ENCODE results near the gene CNN2.

The CNN2 gene

DNA sequence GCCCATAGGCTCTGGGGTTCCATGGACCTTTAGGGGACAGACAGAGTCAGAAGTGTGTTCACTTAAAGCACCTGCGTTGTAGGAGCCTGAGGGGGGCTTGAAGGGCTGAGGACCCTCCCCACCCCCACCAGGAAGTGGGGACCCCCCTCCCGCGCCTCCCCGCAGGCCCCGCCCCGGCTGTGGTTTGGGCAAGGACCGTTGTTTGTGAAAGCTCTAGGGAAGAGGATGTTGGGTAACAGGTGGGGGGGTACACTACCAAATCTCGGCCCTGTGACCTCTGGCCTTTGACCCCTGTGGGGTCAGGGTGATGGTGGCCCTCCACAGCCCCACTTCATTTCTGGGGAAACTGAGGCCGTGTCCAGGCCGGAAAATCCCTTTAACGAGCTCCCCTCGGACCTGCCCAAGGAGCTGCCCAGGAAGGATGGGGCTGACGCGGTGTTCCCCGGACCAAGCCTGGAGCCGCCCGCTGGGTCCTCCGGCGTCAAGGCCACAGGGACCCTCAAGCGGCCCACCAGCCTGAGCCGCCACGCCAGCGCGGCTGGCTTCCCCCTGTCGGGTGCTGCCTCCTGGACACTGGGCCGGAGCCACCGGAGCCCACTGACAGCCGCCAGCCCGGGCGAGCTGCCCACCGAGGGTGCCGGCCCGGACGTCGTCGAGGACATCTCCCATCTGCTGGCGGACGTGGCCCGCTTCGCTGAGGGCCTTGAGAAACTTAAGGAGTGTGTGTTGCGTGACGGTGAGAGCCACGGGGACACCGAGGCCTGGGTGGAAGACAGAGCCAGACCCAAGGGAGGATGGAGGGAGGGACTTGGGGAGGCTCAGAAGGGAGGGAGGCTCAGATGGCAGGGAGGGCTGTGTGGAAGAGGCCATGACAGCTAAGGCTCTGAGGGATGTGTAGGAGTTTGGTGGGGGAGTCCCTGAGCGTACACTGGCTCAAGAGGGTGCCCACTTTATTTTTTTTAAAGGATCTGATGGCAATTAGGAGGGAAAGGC, 41.9 kb downstream of the CNN2 start:
- FAIRE-seq, result no peak

DNA sequence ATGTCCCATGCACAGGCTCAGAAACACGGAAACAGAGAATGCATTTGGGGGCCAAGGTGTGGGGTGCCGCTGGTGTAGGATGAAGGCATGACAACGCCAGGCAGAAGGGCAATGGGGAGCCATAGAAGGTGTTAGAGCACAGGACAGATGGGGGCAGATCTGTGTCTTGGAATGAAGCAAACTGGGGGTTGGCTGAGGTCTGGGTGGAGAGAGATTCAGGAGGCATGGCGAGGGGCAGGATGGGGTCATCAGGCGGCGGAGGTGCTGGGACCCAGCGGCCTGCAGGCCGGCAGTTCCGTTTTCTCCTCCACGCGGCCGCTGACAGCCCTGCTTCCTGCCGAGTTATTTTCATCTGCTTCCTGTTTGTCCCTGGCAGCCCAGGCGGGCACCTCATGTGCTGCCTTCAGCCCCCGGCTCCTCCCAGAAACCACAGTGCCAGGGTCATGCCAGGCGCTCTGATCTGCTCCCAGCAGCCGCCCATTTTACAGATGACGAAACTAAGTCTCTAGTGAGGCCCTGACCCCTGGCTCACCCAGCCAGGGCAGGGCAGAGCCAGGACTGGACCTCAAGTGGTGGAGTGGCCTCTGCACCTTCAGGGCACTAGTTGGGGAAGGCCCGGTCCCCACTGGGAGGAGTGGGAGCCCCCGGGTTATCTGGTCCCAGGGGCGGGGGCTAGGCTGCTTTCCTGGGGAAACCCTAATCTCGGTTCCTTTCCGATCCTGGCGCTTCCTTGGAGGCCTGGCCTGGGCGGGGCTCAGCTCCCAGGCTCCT, 42.8 kb downstream of the CNN2 start:
- FAIRE-seq, result no peak

DNA sequence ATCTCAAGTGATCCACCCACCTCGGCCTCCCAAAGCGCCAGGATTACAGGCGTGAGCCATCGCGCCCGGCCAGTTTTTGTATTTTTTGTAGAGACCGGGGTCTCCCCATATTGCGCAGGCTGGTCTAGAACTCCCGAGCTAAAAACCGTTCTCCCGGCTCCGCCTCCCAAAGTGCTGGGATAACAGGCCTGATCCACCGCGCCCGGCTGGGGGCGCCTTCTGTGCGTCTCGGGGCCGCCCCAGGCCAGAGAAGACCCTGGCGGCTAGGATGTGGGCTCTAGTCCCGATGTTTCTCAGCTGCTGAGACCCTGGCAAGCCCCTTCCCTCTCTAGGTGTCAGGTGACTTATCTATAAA, 44.1 kb downstream of the CNN2 start:
- no peak for FAIRE-seq

DNA sequence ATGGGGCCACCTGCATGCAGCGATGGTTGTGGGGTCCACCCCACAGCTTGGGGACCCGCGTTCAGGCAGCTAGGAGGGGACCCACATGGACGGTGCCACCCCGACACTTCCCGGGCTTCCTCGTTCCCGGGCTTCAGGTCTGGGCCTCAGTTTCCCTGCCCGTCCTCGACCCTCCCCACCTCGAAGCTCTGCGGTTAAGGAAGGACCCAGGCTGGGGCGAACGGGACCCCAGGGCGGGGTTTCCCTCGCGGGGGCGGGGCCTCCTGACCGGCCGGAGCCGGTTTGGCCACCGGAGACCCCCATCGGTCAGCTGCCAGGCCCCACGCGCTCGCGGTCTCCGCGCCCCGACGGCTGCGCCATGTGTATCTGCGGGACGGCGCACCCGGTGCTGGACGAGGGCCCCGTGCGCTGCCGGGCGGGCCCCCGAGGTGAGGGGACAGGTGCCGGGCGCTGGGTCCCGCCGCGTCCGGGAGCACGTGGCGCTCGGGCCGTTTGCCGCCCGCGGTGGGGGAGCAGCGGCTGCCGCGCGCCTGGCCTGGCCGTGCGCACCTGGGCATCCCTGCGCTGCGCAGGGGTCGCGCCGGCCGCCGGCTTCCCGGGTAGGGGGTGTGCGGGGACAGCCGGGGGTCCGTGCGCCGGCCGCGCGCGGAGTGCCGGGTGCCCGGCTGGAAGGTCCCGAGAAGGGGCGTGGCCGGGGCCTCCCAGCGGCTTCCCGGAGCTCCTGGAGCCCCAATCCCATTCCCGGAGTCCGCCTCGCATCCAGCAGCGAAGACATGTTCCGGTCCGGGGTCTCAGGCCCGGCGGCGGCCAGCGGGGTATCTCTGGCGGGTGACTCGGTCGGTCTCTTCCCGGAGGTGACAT, 44.8 kb downstream of the CNN2 start:
- FAIRE-seq, result no peak

DNA sequence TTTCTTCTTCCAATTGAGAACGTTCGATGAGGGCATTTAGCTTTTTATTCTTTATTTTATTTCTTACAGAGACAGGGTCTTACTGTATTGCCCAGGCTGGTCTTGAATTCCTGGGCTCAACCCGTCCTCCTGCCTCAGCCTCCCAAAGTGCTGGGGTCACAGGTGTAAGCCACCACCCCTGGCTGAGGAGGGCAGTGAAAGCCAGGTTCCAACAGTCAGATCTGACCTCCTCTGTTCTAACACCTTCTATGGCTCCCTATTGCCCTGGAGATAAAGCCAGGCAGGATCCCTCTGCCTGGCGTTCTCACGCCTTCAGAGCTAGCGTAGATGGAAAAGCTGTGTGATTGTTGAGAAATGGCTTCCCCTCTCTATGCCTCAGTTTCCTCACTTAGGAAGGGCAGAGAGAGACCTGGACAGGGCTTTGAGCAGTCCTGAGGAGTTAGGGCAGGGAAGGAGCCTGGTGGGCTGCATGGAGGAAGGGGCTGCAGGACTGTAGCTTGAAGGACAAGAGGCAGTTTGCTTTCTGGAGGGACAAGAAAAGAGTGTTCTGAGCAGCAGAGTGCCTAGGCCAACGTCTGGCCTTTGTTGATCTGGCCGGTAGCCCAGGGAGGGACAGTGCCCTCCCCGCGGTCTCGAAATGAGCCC, 46.1 kb downstream of the CNN2 start:
- no peak for FAIRE-seq

DNA sequence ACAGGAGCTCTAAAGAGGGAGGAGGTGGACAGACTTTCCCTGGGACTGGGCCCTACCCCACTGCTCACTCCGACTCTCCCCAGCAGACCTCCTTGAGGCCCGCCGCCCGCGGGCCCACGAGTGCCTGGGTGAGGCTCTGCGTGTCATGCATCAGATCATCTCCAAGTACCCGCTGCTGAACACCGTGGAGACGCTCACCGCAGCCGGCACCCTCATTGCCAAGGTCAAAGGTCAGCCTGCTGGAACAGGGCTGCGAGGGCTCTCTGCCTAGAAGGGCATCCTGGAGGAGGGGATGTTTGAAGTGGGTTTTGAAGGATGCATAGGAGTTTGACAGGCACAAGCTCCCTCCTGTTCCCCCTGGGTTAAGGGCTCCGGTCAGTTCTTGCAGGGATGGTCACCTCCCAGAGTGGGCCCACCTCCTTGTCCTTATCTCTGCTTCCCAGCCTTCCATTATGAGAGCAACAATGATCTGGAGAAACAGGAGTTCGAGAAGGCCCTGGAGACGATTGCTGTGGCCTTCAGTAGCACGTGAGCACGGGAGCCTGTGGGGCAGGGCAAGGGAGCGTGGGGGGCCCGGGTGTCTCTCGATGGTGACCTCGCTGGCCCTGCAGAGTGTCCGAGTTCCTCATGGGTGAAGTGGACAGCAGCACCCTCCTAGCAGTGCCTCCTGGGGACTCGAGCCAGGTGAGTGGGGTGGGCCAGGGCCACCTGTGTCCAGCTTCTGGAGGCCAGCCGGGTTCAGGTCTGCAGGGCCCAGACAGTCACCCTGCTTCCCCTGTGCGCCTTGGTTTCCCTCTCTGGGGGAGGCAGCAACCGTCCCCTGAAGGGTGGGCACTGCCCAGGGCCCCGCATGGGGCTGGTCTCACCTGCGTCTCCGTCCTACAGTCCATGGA, 46.9 kb downstream of the CNN2 start:
- FAIRE-seq, result no peak

DNA sequence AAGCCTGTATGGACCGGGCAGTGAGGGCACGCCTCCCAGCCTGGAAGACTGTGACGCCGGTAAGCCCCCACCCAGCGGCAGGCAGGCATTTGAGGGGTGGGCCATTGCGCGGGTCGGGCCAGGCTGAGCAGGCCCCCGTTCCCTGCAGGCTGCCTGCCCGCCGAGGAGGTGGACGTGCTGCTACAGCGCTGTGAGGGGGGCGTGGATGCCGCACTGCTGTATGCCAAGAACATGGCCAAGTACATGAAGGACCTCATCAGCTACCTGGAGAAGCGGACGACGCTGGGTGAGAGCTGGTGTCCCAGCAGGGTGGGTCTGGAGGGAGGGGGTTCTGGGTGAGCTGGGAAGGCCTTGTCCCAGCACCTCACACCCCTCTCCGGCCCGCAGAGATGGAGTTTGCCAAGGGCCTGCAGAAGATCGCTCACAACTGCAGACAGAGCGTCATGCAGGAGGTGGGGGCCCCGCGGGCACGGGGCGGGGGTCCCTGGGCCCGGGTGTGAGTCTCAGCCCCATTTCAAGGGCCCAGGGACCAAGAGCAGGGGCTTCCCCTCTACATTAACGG, 47.6 kb downstream of the CNN2 start:
- FAIRE-seq, result no peak

DNA sequence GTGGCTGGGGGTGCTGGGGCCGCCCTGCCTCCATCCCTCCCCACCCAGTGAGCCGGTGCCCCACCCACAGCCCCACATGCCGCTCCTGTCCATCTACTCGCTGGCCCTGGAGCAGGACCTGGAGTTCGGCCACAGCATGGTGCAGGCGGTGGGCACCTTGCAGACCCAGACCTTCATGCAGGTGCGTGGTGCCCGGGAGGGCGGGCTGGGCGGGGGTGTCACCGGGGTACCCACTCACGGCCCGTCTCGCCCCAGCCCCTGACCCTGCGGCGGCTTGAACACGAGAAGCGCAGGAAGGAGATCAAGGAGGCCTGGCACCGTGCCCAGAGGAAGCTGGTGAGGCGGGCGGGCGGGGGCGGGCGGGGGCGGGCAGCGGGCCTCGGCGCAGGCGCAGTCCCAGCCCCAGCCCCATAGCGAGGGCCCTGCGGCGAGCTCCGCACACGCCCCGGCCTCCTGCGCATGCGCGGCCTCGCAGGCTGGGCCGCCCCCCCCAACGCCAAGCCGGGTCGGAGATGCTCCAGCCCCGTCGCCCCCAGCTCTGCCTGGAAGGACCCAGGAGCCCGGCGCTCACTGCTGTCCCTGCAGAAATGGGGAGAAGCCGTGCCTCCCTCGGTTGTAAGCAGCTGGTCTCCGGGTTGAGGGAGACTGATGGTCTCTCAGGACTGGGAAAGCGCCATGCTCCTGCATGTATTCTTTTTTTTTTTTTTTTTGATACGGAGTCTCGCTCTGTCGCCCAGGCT, 48.3 kb downstream of the CNN2 start:
- FAIRE-seq, result no peak

DNA sequence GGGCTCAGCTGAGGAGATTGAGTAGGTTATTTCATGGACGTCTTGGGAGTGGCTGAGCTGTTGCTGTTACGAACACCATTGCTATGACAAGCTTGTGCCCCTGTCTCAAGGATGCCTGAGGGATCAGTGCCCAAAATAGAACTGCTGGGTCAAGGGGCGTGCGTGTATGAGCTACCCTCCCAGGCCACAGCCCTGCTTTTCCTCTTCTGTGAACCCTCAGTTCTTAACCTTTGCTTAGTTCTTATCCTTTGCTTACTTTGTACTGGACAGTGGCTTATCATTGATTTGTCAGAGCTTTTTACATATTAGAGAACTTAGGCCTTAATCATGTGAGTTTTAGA, 49.6 kb downstream of the CNN2 start:
- no peak for FAIRE-seq

DNA sequence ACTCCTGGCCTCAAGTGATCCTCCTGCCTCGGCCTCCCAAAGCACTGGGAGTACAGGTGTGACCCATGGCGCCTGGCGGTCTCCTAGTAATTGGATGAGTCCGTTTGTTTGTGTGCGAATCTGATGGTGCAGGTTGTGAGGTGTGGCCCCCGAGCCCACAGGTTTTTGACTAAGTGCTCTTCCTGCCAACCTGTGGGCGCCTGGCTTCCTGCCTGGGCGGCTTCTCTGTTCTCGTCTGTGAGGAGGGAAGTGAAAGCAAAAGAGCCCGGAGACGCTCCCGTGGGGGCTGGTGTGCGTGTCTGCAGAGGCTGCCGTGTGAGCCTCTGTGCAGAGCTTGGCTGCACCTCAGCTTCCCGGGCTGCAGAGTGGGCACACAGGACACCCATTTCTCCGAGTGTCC, 50.5 kb downstream of the CNN2 start:
- FAIRE-seq, result no peak

DNA sequence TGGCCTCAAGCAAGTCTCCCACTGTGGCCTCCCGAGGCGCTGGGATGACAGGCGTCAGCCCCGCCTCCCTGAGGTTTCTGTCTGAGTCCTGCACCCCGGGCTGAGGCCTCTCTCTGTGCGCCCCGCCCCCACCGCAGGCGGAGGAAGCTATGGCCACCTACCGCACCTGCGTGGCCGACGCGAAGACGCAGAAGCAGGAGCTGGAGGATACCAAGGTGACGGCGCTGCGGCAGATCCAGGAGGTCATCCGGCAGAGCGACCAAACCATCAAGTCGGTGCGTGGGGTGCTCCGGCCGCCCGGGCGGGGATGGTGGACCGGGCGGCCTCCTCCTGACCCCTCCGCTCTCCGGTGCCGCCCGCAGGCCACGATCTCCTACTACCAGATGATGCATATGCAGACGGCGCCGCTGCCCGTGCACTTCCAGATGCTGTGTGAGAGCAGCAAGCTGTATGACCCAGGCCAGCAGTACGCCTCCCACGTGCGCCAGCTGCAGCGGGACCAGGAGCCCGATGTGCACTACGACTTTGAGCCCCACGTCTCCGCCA, 53.2 kb downstream of the CNN2 start:
- FAIRE-seq, result no peak

DNA sequence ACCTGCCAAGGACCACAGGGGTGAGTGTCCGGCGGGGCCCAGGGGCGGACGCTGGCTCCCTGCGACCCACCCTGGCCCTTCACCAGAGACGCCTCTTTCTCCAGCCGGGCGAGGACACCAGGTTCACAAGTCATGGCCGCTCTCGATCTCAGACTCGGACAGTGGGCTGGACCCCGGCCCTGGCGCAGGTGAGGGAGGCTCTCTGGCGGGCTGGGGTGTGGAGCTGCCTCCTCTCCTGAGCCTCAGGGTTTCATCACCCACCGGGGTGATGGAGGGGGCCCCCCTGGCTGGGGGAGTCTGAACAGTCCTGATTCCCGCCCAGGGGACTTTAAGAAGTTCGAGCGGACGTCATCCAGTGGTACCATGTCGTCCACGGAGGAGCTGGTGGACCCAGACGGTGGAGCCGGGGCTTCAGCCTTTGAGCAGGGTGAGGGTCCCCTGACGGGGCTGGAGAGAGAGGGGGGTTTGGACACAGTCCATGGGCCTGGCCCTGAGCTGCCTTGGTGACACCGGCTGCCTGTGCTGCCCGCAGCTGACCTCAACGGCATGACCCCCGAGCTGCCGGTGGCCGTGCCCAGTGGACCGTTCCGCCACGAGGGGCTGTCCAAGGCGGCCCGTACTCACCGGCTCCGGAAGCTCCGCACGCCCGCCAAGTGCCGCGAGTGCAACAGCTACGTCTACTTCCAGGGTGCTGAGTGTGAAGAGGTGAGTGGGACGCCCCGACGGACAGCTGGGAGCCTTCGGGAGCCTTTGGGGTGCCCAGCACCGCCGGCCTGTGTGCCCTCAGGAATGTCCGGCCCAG, 54.2 kb downstream of the CNN2 start:
- FAIRE-seq, result no peak

DNA sequence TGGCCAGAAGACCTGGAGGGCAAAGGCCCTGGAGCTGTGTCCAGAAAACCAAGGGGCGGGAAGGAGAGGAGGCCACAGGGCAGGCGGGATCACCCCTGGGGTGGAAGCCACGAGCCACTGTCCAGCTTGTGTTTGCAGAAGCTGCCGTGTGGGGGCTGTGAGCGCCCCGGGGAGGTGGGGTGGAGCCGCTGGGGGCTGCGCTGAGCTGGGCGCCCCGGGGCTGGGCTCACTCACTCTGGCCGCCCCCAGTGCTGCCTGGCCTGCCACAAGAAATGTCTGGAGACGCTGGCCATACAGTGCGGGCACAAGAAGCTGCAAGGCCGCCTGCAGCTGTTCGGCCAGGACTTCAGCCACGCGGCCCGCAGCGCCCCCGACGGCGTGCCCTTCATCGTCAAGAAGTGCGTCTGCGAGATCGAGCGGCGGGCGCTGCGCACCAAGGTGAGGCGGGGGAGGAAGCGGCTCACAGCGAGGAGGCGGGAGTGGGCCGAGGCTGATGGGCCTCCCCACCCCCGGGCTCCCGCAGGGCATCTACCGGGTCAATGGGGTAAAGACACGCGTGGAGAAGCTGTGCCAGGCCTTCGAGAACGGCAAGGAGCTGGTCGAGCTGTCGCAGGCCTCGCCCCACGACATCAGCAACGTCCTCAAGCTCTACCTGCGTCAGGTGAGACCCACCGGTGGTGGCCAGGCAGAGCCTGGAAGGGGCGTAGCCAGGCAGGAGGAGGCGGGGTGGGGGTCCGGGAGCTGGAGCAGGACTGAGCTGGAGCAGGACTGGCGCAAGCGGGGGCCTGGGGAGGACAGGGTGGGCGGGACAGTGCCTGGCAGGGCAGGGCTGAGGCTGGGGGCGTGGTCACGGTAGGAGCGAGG, 55.1 kb downstream of the CNN2 start:
- no peak for FAIRE-seq

DNA sequence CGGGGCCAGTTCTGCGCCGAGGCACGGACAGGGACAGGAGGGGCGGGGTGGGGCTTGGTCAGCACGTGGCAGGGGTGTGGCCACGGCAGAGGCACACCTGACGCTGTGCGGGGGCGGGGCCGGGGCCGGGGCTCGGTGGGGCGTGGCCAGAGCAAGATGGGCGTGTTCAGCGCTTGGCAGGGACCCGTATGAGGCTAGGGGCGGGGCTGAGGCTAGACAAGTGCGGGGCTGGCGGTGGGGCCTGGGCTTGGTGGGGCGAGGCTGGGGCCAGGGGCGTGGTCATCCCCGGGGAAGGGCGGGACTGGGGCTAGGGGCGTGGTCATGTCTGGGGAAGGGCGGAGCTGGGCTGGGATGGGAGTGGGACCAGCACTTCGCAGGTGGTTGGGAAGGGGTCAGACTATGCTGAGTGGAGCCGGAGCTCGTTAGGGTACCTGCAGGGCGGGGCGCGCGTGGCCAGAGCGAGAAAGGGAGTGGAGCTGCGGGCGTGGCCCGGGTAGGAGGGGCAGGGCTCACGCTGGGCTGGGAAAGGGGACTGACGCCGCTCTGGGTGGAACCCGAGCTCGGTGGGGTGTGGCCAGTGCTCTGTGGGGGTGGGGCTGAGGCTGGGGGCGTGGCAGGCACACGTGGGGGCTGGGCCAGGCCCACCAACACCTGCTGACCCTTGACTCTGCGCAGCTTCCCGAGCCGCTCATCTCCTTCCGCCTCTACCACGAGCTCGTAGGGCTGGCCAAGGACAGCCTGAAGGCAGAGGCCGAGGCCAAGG, 55.9 kb downstream of the CNN2 start:
- no peak for FAIRE-seq

DNA sequence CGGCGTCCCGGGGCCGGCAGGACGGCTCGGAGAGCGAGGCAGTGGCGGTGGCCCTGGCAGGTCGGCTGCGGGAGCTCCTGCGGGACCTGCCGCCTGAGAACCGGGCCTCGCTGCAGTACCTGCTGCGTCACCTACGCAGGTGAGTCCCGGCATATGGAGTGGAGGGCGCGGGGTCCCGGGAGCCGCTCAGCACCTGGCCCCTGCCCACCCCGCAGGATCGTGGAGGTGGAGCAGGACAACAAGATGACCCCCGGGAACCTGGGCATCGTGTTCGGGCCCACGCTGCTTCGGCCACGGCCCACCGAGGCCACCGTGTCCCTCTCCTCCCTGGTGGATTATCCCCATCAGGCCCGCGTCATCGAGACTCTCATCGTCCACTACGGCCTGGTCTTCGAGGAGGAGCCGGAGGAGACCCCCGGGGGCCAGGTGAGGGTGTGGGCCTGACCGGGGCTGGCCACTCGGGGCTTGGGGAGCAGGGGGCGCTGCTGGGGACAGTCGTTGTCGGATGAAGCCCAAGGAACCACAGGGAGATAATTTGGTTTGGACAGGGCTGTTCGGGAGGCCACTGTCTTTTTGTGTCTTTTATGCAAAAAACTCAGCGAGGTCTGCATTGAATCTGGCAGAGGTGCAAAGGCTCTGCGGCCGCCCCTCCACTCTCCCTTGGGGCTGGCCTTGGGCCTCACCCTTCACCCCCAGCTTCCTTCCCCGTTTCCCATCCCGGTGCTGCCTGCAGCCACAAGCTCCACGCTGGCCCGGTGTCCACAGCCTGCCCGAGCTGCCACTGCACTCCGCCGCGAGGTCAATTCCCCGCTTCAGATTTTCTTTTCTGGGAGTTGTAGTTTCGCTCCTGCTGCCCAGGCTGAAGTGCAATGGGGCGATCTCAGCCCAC, 56.8 kb downstream of the CNN2 start:
- no peak for FAIRE-seq

Data from colon (tissue), 2 donors.